IMR-90 (cell line): ENCODE measurements around the gene CCDC167. TPM values are rescaled to one million over a fixed set of nuclear protein-coding genes. Genes with fewer than 3 reads are reported as not detected.

ENCODE experiments used
- ATAC-seq: fragments of 200-7000 bp; cut with Tn5 transposase; 2 replicates; pipeline ENCODE4 v1.9.1; 2020; ENCODE audit warnings: low read depth, mild to moderate bottlenecking, moderate library complexity
- BruUV-seq: library from RNA; stranded (reverse); fragments of 400-500 nt; replicated peaks from 2 replicates; lab custom pipeline; 2021; lab: Mats Ljungman, UMichigan
- CTCF ChIA-PET: fragments of 300-600 bp; formaldehyde crosslinking; extraction: SDS; loops from one replicate; lab custom pipeline; 2021; ENCODE audit warnings: antibody characterized with exemption; lab: Yijun Ruan, JAX
- POLR2A ChIA-PET: fragments of 300-600 bp; sonication (Branson Sonifier 250); formaldehyde crosslinking; loops from one replicate; lab custom pipeline; 2022; ENCODE audit warnings: antibody characterized with exemption; ENCODE audit not compliant: unreplicated experiment; lab: Charles Lee
- DNase-seq: peaks from one replicate; pipeline ENCODE4 v3.0.0; 2013
- H2AFZ ChIP-seq: replicated peaks from 2 replicates; pipeline ENCODE3; 2013; ENCODE audit warnings: low read length, mild to moderate bottlenecking; ENCODE audit not compliant: poor library complexity
- H2AK5ac ChIP-seq: 2 replicates; pipeline ENCODE4 v1.6.1; 2013; ENCODE audit warnings: low read depth, low read length, inconsistent platforms
- H2AK9ac ChIP-seq: replicated peaks from 2 replicates; pipeline ENCODE3; 2013; ENCODE audit warnings: mild to moderate bottlenecking, low read depth, low read length, moderate library complexity; ENCODE audit not compliant: poor library complexity
- H2BK120ac ChIP-seq: 2 replicates; pipeline ENCODE4 v1.6.1; 2013; ENCODE audit warnings: low read depth, low read length, inconsistent platforms
- H2BK15ac ChIP-seq: 3 replicates; pipeline ENCODE4 v1.6.1; 2013; ENCODE audit warnings: low read depth, low read length, inconsistent platforms
- H2BK20ac ChIP-seq: 2 replicates; pipeline ENCODE4 v1.6.1; 2013; ENCODE audit warnings: low read depth, mild to moderate bottlenecking, inconsistent platforms, low read length, moderate library complexity
- H2BK5ac ChIP-seq: 2 replicates; pipeline ENCODE4 v1.6.1; 2013; ENCODE audit warnings: mild to moderate bottlenecking, low read depth, low read length, inconsistent platforms; ENCODE audit not compliant: poor library complexity, severe bottlenecking
- H3K14ac ChIP-seq: replicated peaks from 2 replicates; pipeline ENCODE4 v1.6.1; 2013; ENCODE audit warnings: low read depth, low read length, inconsistent platforms
- H3K18ac ChIP-seq: 2 replicates; pipeline ENCODE4 v1.6.1; 2013; ENCODE audit warnings: low read depth, low read length, control low read depth
- H3K23ac ChIP-seq: 2 replicates; pipeline ENCODE4 v1.6.1; 2013; ENCODE audit warnings: low read depth, low read length, inconsistent platforms
- H3K27ac ChIP-seq: 2 replicates; pipeline ENCODE4 v1.5.1; 2013; ENCODE audit warnings: mild to moderate bottlenecking, control low read depth, low read length; ENCODE audit not compliant: insufficient read depth
- H3K27me3 ChIP-seq: 2 replicates; pipeline ENCODE4 v1.6.1; 2013; ENCODE audit warnings: low read length; ENCODE audit not compliant: control insufficient read depth, insufficient read depth
- H3K36me3 ChIP-seq: 2 replicates; pipeline ENCODE4 v1.6.1; 2013; ENCODE audit warnings: low read length, mixed read lengths; ENCODE audit not compliant: control insufficient read depth, insufficient read depth
- H3K4ac ChIP-seq: 2 replicates; pipeline ENCODE4 v1.6.1; 2013; ENCODE audit warnings: low read depth, low read length, inconsistent platforms
- H3K4me1 ChIP-seq: 2 replicates; pipeline ENCODE4 v1.6.1; 2013; ENCODE audit warnings: low read length, mixed read lengths; ENCODE audit not compliant: control insufficient read depth, insufficient read depth
- H3K4me2 ChIP-seq: 2 replicates; pipeline ENCODE4 v1.6.1; 2013; ENCODE audit warnings: low read depth, mild to moderate bottlenecking, control low read depth, low read length, moderate library complexity
- H3K4me3 ChIP-seq: 2 replicates; pipeline ENCODE4 v1.5.1; 2013; ENCODE audit warnings: low read depth, mild to moderate bottlenecking, control low read depth, low read length, moderate library complexity; ENCODE audit not compliant: insufficient read depth
- H3K56ac ChIP-seq: 2 replicates; pipeline ENCODE4 v1.6.1; 2013; ENCODE audit warnings: low read length, inconsistent platforms; ENCODE audit not compliant: insufficient read depth; ENCODE audit errors: extremely low read depth
- H3K79me1 ChIP-seq, 2 experiments: 2 replicates each; pipeline ENCODE4 v1.6.1; 2013; ENCODE audit warnings: low read length in 2 of 2, inconsistent platforms in 1 of 2, low read depth in 1 of 2
- H3K9ac ChIP-seq: 2 replicates; pipeline ENCODE4 v1.6.1; 2013; ENCODE audit warnings: low read depth, low read length, control low read depth
- H3K9me1 ChIP-seq: 2 replicates; pipeline ENCODE4 v1.6.1; 2013; ENCODE audit warnings: low read length, inconsistent platforms; ENCODE audit not compliant: insufficient read depth
- H3K9me3 ChIP-seq: 2 replicates; pipeline ENCODE4 v1.6.1; 2013; ENCODE audit warnings: low read length; ENCODE audit not compliant: control insufficient read depth, insufficient read depth
- H4K20me1 ChIP-seq: 2 replicates; pipeline ENCODE4 v1.6.1; 2013; ENCODE audit warnings: low read length, inconsistent platforms; ENCODE audit not compliant: insufficient read depth
- H4K5ac ChIP-seq: 2 replicates; pipeline ENCODE4 v1.6.1; 2013; ENCODE audit warnings: mild to moderate bottlenecking, low read depth, low read length, control low read depth
- H4K8ac ChIP-seq, 2 experiments: 2 replicates each; pipeline ENCODE4 v1.6.1; 2013; ENCODE audit warnings: low read depth in 2 of 2, low read length in 2 of 2, control low read depth in 1 of 2, inconsistent platforms in 1 of 2
- H4K91ac ChIP-seq: 2 replicates; pipeline ENCODE4 v1.6.1; 2013; ENCODE audit warnings: low read depth, low read length, inconsistent platforms; ENCODE audit not compliant: insufficient read depth
- CEBPB ChIP-seq: IDR thresholded peaks from 2 replicates; pipeline ENCODE4 v1.6.1; 2012; ENCODE audit warnings: low read depth, low read length, improper control_type of control experiment
- CHD1 ChIP-seq: IDR thresholded peaks from 2 replicates; pipeline ENCODE4 v1.6.1; 2012; ENCODE audit warnings: low read depth, low read length, improper control_type of control experiment
- MAFK ChIP-seq: IDR thresholded peaks from 2 replicates; pipeline ENCODE4 v1.6.1; 2012; ENCODE audit warnings: low read depth, low read length, improper control_type of control experiment
- NFE2L2 ChIP-seq: fragments of 150-350 bp; IDR thresholded peaks from 2 replicates; pipeline ENCODE4 v1.6.1; 2016; ENCODE audit warnings: low read depth, mild to moderate bottlenecking, low read length
- WGBS, 2 experiments: methylation state at CpG; one replicate each; pipeline versions ENCODE4 v1.1.5 to v1.1.7; 2013; ENCODE audit warnings: missing lambda C conversion rate in 2 of 2; ENCODE audit not compliant: insufficient read length in 1 of 2; ENCODE audit errors: extremely low coverage in 2 of 2; 5-methylcytosine and 5-hydroxymethylcytosine counted together
- dilution Hi-C: fragments of 300-500 bp; cut with HindIII; formaldehyde crosslinking; loops from one replicate; pipeline ENCODE4 v1.14.3; 2018; ENCODE audit warnings: low sequenced_read_pairs; ENCODE audit not compliant: unreplicated experiment
- in situ Hi-C: fragments of 300-500 bp; cut with MboI; formaldehyde crosslinking; loops from 3 replicates; pipeline ENCODE4 v1.14.3; 2019; ENCODE audit warnings: low sequenced_read_pairs, inconsistent platforms, mixed read lengths
- intact Hi-C: fragments of 100-400 bp; cut with micrococcal nuclease; formaldehyde crosslinking; loops from 2 replicates; pipeline ENCODE4 v1.10.0; 2022
- polyA plus RNA-seq, 3 experiments: library from polyadenylated mRNA; depleted of rRNA; stranded (reverse); fragments of >200 nt; gene quantifications; 2 replicates each; pipeline ENCODE4 v1.2.3, GENCODE V29; 2012; ENCODE audit warnings: low replicate concordance in 1 of 3
- total RNA-seq: library from RNA; depleted of rRNA; stranded (reverse); fragments of >200 nt; gene quantifications from 2 replicates; pipeline ENCODE4 v1.2.3, GENCODE V29; 2012

Gene CCDC167
- total and polyA plus RNA-seq, 2 of the 4 experiments (the other 2 are of a cell fraction): 35.8 to 96.8 TPM

- TF ChIP-seq MAFK (no peak), CHD1 (no peak), NFE2L2 (no peak), CEBPB (no peak)
- in situ Hi-C loops (no loop called here), intact Hi-C loops (no loop called here), dilution Hi-C loops (no loop called here)
- no peak overlapping the region for H3K4me3 ChIP-seq
- no peak overlapping the region for H3K27ac ChIP-seq
- DNase-seq: no peak
- no peak overlapping the region for H4K8ac ChIP-seq
- H2AK5ac ChIP-seq: no peak overlapping the region
- H3K9ac ChIP-seq: no peak overlapping the region
- no peak for ATAC-seq
- no peak overlapping the region for H2AK9ac ChIP-seq
- no CpG with 5 or more reads among the region's 7 CpGs for WGBS, 2 experiments
- H3K79me1 ChIP-seq: no peaks in the 10 kb centered on the region; a peak in 1 of 4 replicates
- H3K14ac ChIP-seq: no peak overlapping the region
- H3K9me1 ChIP-seq: 0 out of 2 replicates have a peak, but pooled peaks cover 2% of the 10 kb centered on the region
- H2AFZ ChIP-seq: no peak overlapping the region
- H2BK120ac ChIP-seq: no peak overlapping the region
- H3K9me3 ChIP-seq: no peaks in the 10 kb centered on the region
- H3K4ac ChIP-seq: no peak overlapping the region
- no TSS peak for BruUV-seq
- peaks cover 66% of the 10 kb centered on the region for H3K36me3 ChIP-seq
- H3K56ac ChIP-seq: no peak overlapping the region
- H3K18ac ChIP-seq: no peak overlapping the region
- CTCF ChIA-PET: no interaction called here
- no peak overlapping the region for H3K4me2 ChIP-seq
- no peak overlapping the region for H2BK15ac ChIP-seq
- no peak overlapping the region for H4K5ac ChIP-seq
- POLR2A ChIA-PET: no interaction called here
- H2BK5ac ChIP-seq: no peak overlapping the region
- H4K20me1 ChIP-seq: peaks cover 9% of the 10 kb centered on the region
- H4K91ac ChIP-seq: no peak overlapping the region
- no peak overlapping the region for H3K23ac ChIP-seq
- no peak overlapping the region for H2BK20ac ChIP-seq
- no peaks in the 10 kb centered on the region for H3K4me1 ChIP-seq
- H3K27me3 ChIP-seq: no peaks in the 10 kb centered on the region
These were observed 20.9 kb downstream of the CCDC167 start for GRCh38 chr6:37478827-37479226.
